Activated B cell treated with CpG ODN at 0.5 μM for 24 hours (primary cell): ENCODE data around the gene ZNF223. TPM values are rescaled to one million over a fixed set of nuclear protein-coding genes. Genes with fewer than 3 reads are reported as not detected.

Experiments
- ATAC-seq: fragments of 200-7000 bp; cut with Tn5 transposase; one replicate; pipeline ENCODE4 v1.10.0; 2021; ENCODE audit warnings: low read depth, mild to moderate bottlenecking, moderate library complexity
- CTCF ChIA-PET: fragments of 350-600 bp; sonication (Branson Sonifier 250); formaldehyde crosslinking; loops from one replicate; lab custom pipeline; 2021; ENCODE audit warnings: antibody characterized with exemption; lab: Charles Lee
- POLR2A ChIA-PET: fragments of 350-600 bp; sonication (Branson Sonifier 250); formaldehyde crosslinking; loops from one replicate; lab custom pipeline; 2021; ENCODE audit warnings: antibody characterized with exemption; lab: Charles Lee
- DNase-seq: peaks from one replicate; pipeline ENCODE4 v3.0.0; 2022
- H3K27ac Mint-ChIP-seq: one replicate; pipeline ENCODE4 v1.8.0; 2020; ENCODE audit warnings: mixed read lengths
- H3K27me3 Mint-ChIP-seq: one replicate; pipeline ENCODE4 v1.8.0; 2021; ENCODE audit warnings: mixed read lengths
- H3K36me3 Mint-ChIP-seq: one replicate; pipeline ENCODE4 v1.8.0; 2021; ENCODE audit warnings: low read depth, mixed read lengths
- H3K4me1 Mint-ChIP-seq: one replicate; pipeline ENCODE4 v1.8.0; 2021; ENCODE audit warnings: mixed read lengths
- H3K4me3 Mint-ChIP-seq: one replicate; pipeline ENCODE4 v1.8.0; 2020; ENCODE audit warnings: mild to moderate bottlenecking, mixed read lengths
- H3K9me3 Mint-ChIP-seq: one replicate; pipeline ENCODE4 v1.8.0; 2020; ENCODE audit warnings: mixed read lengths
- CTCF ChIP-seq: fragments of 200-600 bp; IDR thresholded peaks from one replicate; pipeline ENCODE4 v1.8.0; 2022; ENCODE audit warnings: antibody characterized with exemption, mild to moderate bottlenecking
- intact Hi-C: fragments of 100-400 bp; cut with micrococcal nuclease; formaldehyde crosslinking; loops from one replicate; pipeline ENCODE4 v1.15.1; 2024
- total RNA-seq: library from RNA; stranded (reverse); gene quantifications from 2 replicates; pipeline ENCODE4 v1.2.3, GENCODE V29; 2022

ZNF223 gene
- total RNA-seq, 1 donor from 2014 or later = 4.5 TPM

GRCh38 chr19:44076325-44076724 lies 24.5 kb downstream of the ZNF223 start:
- intact Hi-C loops = no loop called here
- Mint-ChIP-seq H3K27ac (no peak overlapping the region), H3K4me1 (peaks cover 21% of the 10 kb centered on the region), H3K9me3 (peaks cover 6% of the 10 kb centered on the region), H3K4me3 (no peak overlapping the region), H3K27me3 (no peaks in the 10 kb centered on the region), H3K36me3 (peaks cover 33% of the 10 kb centered on the region)
- no peak for ATAC-seq
- TF ChIP-seq CTCF = no peak
- no peak for DNase-seq
- ChIA-PET POLR2A (no interaction called here), CTCF (no interaction called here)

- Mint-ChIP-seq H3K4me1 (peaks cover 14% of the 10 kb centered on the region), H3K36me3 (peaks cover 29% of the 10 kb centered on the region), H3K4me3 (no peak overlapping the region), H3K27me3 (no peaks in the 10 kb centered on the region), H3K9me3 (no peaks in the 10 kb centered on the region), H3K27ac (no peak overlapping the region)
- no peak for TF ChIP-seq CTCF
- POLR2A ChIA-PET = no interaction called here
- intact Hi-C loops = loop anchor here (5.0 kb wide), 1 partner anchor 310 kb away; the partner anchor contains the start of gene ZNF285
- CTCF ChIA-PET = no interaction called here
- no peak for ATAC-seq
- no peak for DNase-seq
Measured at GRCh38 chr19:44092108-44092507, 40.3 kb downstream of the ZNF223 start.

GRCh38 chr19:44093931-44094765 lies 42.3 kb downstream of the ZNF223 start, which contains the start of gene ZNF224:
Gene ZNF224 (plus strand): TSS chr19:44094361. CDS start chr19:44097874, 3,513 bp downstream.
- ATAC-seq = peak; percentile 93

GRCh38 chr19:44107751-44108150 lies 55.9 kb downstream of the ZNF223 start:
- POLR2A ChIA-PET = no interaction called here
- no peak overlapping the region for H3K4me3 Mint-ChIP-seq
- H3K4me1 Mint-ChIP-seq = peaks cover 9% of the 10 kb centered on the region
- no peak for TF ChIP-seq CTCF
- no peak for DNase-seq
- no peaks in the 10 kb centered on the region for H3K27me3 Mint-ChIP-seq
- no peak overlapping the region for H3K27ac Mint-ChIP-seq
- intact Hi-C loops = no loop called here
- H3K36me3 Mint-ChIP-seq = peaks cover 62% of the 10 kb centered on the region
- no peak for ATAC-seq
- CTCF ChIA-PET = no interaction called here
- peaks cover 46% of the 10 kb centered on the region for H3K9me3 Mint-ChIP-seq

More at GRCh38 chr19:44093931-44094765, 42.3 kb downstream of the ZNF223 start, which contains the start of gene ZNF224:
- no peak for TF ChIP-seq CTCF
- peaks cover 14% of the 10 kb centered on the region for H3K4me1 Mint-ChIP-seq
- no peaks in the 10 kb centered on the region for H3K9me3 Mint-ChIP-seq
- H3K27me3 Mint-ChIP-seq = no peaks in the 10 kb centered on the region
- POLR2A ChIA-PET = interaction anchor here (0.5 to 2.4 kb wide), 15 partner anchors 16 to 406 kb away, joined by 3 to 20 read pairs (median 6); partner anchors contain the start of genes ZNF180, ZNF223, ZNF225 and ZNF226
- intact Hi-C loops = loop anchor here (1.0 to 5.0 kb wide), 12 partner anchors 19 to 406 kb away; partner anchors contain the start of genes ZNF155, ZNF180, ZNF222 and ZNF225
- H3K36me3 Mint-ChIP-seq = peaks cover 37% of the 10 kb centered on the region
- peak within 1 kb of the TSS; percentile 99 for H3K4me3 Mint-ChIP-seq
- CTCF ChIA-PET = interaction anchor here (1.2 to 1.7 kb wide), 5 partner anchors 20 to 159 kb away, joined by 3 to 6 read pairs (median 3); partner anchors contain the start of genes ZNF221 and ZNF45
- DNase-seq = peak; percentile 66
- H3K27ac Mint-ChIP-seq = peak within 1 kb of the TSS; percentile 89

- CTCF ChIA-PET = no interaction called here
- Mint-ChIP-seq H3K27ac (no peak overlapping the region), H3K4me3 (no peak overlapping the region), H3K36me3 (peaks cover 51% of the 10 kb centered on the region), H3K9me3 (peaks cover 38% of the 10 kb centered on the region), H3K4me1 (peaks cover 21% of the 10 kb centered on the region), H3K27me3 (no peaks in the 10 kb centered on the region)
- intact Hi-C loops = no loop called here
- TF ChIP-seq CTCF = no peak
- POLR2A ChIA-PET = no interaction called here
- no peak for ATAC-seq
- DNase-seq = no peak
Measured at GRCh38 chr19:44109458-44109857, 57.6 kb downstream of the ZNF223 start.
